Kidney epithelial cell (primary cell): Measurements from ENCODE around the gene GRM2. TPM values are rescaled to one million over a fixed set of nuclear protein-coding genes. Genes with fewer than 3 reads are reported as not detected.

ENCODE experiments used
- DNase-seq: peaks from one replicate; pipeline ENCODE4 v3.0.0-alpha.2; 2010; ENCODE audit warnings: low read depth
- H3K27me3 ChIP-seq: 2 replicates; pipeline ENCODE4 v1.6.0; 2011; ENCODE audit warnings: low read length; ENCODE audit not compliant: control insufficient read depth, insufficient read depth
- H3K36me3 ChIP-seq: 2 replicates; pipeline ENCODE4 v1.5.1; 2011; ENCODE audit warnings: low read length; ENCODE audit not compliant: control insufficient read depth, insufficient read depth
- H3K4me3 ChIP-seq: 2 replicates; pipeline ENCODE4 v1.5.1; 2011; ENCODE audit warnings: low read depth, mild to moderate bottlenecking, control low read depth, low read length
- CTCF ChIP-seq: IDR thresholded peaks from 2 replicates; pipeline ENCODE4 v1.5.1; 2011; ENCODE audit warnings: mild to moderate bottlenecking, moderate library complexity, low read length, control low read depth, inconsistent platforms; ENCODE audit not compliant: insufficient read depth, poor library complexity, severe bottlenecking
- total RNA-seq: library from RNA; depleted of rRNA; stranded (reverse); fragments of >200 nt; gene quantifications from 2 replicates; pipeline ENCODE4 v1.2.3, GENCODE V29; 2015

GRM2 gene
- total RNA-seq, 1 donor from 2014 or later = not detected

- Histone ChIP-seq H3K36me3 (peaks cover 2% of the 10 kb centered on the region), H3K27me3 (no peaks in the 10 kb centered on the region), H3K4me3 (no peak overlapping the region)
- TF ChIP-seq CTCF = no peak
- DNase-seq = no peak
Observed at GRCh38 chr3:51698209-51698608, 8.7 kb upstream of the GRM2 start.

GRCh38 chr3:51700403-51700802 is 6.5 kb upstream of the GRM2 start:
- no peak for DNase-seq
- Histone ChIP-seq H3K27me3 (no peaks in the 10 kb centered on the region), H3K4me3 (no peak overlapping the region), H3K36me3 (peaks cover 2% of the 10 kb centered on the region)
- TF ChIP-seq CTCF = no peak

- Histone ChIP-seq H3K27me3 (peaks cover 3% of the 10 kb centered on the region), H3K36me3 (peaks cover 3% of the 10 kb centered on the region), H3K4me3 (no peak overlapping the region)
- no peak for TF ChIP-seq CTCF
- DNase-seq = no peak
Observed at GRCh38 chr3:51702156-51702555, 4.7 kb upstream of the GRM2 start.

- H3K36me3 ChIP-seq = peaks cover 3% of the 10 kb centered on the region
- no peak for DNase-seq
- H3K4me3 ChIP-seq = no peak overlapping the region
- peaks cover 13% of the 10 kb centered on the region for H3K27me3 ChIP-seq
- no peak for TF ChIP-seq CTCF
Observed at GRCh38 chr3:51703068-51703760, 3.7 kb upstream of the GRM2 start.

GRCh38 chr3:51703761-51704510 is 2.9 kb upstream of the GRM2 start:
- TF ChIP-seq CTCF = no peak
- H3K27me3 ChIP-seq = peaks cover 20% of the 10 kb centered on the region
- H3K36me3 ChIP-seq = peaks cover 3% of the 10 kb centered on the region
- no peak for DNase-seq
- H3K4me3 ChIP-seq = no peak overlapping the region
